ENCODE data around the gene TSEN15. TPM values are rescaled to one million over a fixed set of nuclear protein-coding genes. Genes with fewer than 3 reads are reported as not detected.

The TSEN15 gene
- total and polyA plus RNA-seq, 9 of the 15 experiments (the other 6 are each of a cell fraction or from before 2014, with no cell fraction given) = 25.6 to 121 (median 91.3) TPM

GRCh38 chr1:184050636-184051035, 894 bp upstream of the TSEN15 start (continued):
- no peak for TF ChIP-seq SFPQ (IDR thresholded peaks at IDR 0.05; ENCODE audit: low read depth, low read length)
- no peak for TF ChIP-seq THAP12 (CRISPR knock-in tag; IDR thresholded peaks at IDR 0.05)
- TF ChIP-seq HDAC6 (IDR thresholded peaks at IDR 0.05; ENCODE audit: low read depth, low read length) = no peak
- no peak for TF ChIP-seq ELK3 (CRISPR knock-in tag; IDR thresholded peaks at IDR 0.05)
- no peak for TF ChIP-seq ZNF699 (CRISPR knock-in tag; IDR thresholded peaks at IDR 0.05; ENCODE audit: insufficient replicate concordance)
- no peak for TF ChIP-seq U2AF2 (optimal IDR thresholded peaks at IDR 0.05; ENCODE audit: low read depth, low read length)
- no peak for TF ChIP-seq ARID2 (IDR thresholded peaks at IDR 0.05)
- TF ChIP-seq ZNF830 (CRISPR knock-in tag; IDR thresholded peaks at IDR 0.05) = no peak
- TF ChIP-seq SMARCA4 (IDR thresholded peaks at IDR 0.05) = no peak; the same call in 1 of the 2 replicates
- TF ChIP-seq GATA2 (CRISPR knock-in tag; IDR thresholded peaks at IDR 0.05) = no peak
- no peak for TF ChIP-seq PCBP1 (IDR thresholded peaks at IDR 0.05; ENCODE audit: low read depth, low read length, poor library complexity, severe bottlenecking)
- TF ChIP-seq FUS (optimal IDR thresholded peaks at IDR 0.05; ENCODE audit: low read depth, low read length) = no peak
- no peak for TF ChIP-seq ZC3H11A (IDR thresholded peaks at IDR 0.05; ENCODE audit: low read depth, low read length)
- no peak for TF ChIP-seq MEF2A (IDR thresholded peaks at IDR 0.05; ENCODE audit: control insufficient read depth, low read depth, low read length)
- no peak for TF ChIP-seq MLX (CRISPR knock-in tag; conservative IDR thresholded peaks at IDR 0.05)
- TF ChIP-seq PBX2 (CRISPR knock-in tag; IDR thresholded peaks at IDR 0.05; ENCODE audit: low read depth) = no peak
- no peak for TF ChIP-seq PBX2 (tag; conservative IDR thresholded peaks at IDR 0.05; ENCODE audit: low read depth)
- no peak for TF ChIP-seq CREB3L1 (IDR thresholded peaks at IDR 0.05; ENCODE audit: borderline replicate concordance, low read depth)

All from K562 (cell line).